DMS 273 (cell line): Measurements from ENCODE around the gene TMEM260.
A peak's percentile ranks its signal among the peaks of the same experiment; 100 is the strongest.
"Not testable (repeated sequence)": the region's sequence is repeated elsewhere in the genome, so short reads cannot be mapped to it uniquely, and the experiment has no call there.

Experiments used
- DNase-seq: peaks from one replicate; lab custom pipeline; 2025; ENCODE audit not compliant: unreplicated experiment; lab: John Stamatoyannopoulos, UW

TMEM260 gene

DNA sequence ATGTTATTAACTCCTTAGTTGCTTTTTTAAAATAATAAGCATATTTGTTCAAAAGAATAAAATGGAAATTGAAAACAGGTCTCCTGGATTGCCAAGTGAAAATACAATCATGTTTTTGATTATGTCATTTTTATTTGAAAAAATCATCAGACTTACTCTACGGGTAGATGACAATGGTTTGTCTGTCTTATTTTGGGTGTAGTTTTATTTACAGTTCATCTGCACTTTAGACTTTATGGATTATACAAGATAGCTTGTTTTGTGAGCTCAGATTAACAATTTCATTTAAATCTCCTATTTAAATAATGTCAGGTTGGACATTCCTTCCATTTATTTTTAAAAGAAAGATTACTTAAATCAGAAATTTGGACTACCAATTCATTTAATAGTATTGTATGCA, 14.8 kb downstream of the TMEM260 start:
- no peak for DNase-seq

DNA sequence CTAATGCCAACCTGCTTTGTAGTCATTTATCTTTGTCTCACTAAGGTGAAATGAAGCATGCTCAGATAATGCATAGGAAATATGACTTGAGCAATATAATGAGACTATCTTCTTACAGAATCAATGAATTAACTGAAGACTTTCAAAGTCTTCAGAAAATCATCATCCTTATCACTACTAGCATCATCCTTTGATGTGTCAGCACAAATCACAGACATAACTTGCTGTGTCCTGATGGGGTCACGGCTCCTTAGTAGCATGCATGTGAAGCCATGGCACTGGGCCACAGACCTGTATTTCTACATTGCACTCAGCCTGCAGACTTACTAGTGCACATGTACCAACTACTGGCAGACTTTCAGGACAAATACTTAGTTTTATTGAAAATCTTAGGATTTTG, 18.9 kb downstream of the TMEM260 start:
- no peak for DNase-seq

DNA sequence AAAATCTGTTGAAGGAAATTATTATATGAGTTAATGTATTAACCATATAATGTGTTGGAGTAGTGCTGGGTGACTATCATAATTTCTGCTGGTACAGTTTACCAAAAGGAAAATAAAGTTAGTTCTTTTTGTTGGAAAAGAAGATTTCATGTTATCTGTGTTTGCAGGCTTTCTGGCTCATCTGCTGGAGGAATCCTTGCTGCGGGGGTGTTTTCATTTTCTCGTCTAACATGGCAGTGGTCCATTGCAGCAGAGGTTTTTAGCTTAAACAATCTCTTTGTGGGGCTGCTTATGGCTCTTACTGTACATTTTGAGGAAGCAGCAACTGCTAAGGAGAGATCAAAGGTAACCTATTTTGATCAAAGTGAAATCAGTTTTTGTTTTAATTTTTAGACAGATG, 24.1 kb downstream of the TMEM260 start:
- DNase-seq, result no peak

DNA sequence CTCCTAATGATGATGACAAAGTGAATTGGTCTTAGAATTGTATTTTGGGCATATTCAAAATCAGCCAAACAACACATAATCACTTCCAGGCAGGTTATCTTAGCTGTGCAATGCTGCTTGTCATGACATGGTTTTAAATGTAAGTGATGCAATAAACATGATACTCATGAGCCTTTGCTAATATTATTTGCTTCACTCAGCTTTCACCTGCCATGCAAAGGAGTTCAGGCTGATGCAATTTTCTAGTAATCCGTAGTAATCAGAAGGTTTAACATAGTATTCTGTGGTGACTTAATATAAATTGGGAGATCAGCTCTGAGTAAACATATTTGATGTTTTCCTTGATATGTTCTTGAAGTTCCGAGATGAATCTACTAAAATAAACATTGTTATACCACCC, 29.1 kb downstream of the TMEM260 start:
- no peak for DNase-seq

DNA sequence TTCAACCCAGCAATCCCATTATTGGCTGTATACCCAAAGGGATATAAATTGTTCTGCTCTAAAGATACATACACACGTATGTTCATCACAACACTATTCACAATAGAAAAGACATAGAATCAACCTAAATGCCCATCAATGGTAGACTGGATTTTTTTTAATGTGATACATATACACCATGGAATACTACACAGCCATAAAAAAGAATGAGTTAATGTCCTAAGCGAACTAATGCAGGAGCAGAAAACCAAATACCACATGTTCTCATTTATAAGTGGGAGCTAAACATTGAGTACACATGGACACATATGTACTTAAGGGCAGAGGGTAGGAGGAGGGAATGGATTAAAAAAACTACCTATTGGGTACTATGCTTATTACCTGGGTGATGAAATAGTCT, 32.1 kb downstream of the TMEM260 start:
- DNase-seq, result not testable (repeated sequence)

DNA sequence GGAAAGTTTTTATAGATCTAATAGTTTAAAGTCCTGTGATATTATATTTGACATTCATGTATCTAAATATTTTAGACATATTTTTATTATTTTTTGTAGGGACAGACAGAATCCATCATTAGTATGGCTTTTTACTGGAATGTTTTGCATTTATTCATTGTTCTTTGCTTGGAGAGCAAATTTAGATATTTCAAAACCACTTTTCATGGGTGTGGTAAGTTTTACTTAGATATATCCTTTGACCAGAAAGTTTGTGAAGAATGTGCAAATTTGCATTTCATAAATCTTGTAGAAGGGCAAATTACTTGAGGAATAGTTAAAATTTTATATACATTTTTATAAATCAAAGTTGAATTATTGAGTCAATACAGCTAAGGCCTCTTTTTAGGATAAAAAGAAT, 37.5 kb downstream of the TMEM260 start:
- no peak for DNase-seq

DNA sequence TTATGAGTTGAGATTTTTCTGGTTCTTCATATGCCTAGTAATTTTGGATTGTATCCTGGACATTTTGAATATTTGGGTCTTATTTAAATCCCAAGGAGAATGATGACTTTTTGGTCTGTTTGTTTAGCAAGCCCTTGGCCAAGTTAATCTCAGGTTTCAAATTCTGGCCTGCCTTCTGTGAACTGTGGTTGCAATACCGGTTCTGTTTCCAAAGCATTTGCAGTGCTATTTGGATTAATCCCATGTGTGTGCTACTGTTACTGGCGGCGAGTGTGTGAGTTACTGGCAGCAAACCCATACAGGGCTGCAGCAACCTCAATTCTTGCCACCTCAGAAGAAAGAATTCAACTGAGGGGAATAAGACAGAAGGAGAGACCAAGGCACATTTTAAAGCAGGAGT, 51.1 kb downstream of the TMEM260 start:
- no peak for DNase-seq

DNA sequence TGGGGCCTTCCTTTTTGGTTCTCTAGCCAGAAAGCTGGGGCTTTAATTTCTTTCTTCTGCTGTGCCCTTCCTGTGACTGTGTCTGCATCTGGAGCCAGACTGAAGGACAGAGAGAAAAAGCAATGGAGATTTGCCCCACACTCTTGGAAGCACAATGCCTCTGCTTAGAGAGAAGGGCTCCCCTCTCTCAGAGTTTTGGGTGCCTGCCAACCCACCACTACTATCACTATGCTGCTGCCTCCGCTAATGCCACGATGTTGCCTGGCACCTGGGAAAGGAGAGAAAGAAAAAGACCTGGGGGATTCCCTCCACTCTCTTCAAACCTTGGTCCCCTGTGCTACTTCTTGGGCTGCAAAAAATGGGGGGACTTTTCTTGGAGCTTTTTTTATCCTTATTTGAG, 52.6 kb downstream of the TMEM260 start:
- DNase-seq, result no peak

DNA sequence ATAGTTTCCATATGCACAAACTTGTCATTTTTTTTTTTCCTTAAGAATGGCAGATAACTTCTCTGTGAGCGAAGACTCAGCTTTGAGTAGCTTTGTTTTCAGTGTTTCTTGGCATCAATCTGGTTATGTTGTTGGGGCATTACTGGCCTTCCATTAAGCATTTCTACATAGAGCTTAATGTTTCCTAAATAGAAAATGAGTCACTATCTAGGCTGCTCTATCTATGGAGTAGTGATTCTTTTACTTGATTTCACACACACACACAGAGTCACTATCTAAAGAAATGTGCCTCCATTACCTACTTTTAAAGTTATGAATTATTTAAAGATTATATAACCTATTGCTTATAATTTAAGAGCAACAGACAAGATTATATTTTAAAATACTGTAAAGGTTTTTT, 53.9 kb downstream of the TMEM260 start:
- no peak for DNase-seq

DNA sequence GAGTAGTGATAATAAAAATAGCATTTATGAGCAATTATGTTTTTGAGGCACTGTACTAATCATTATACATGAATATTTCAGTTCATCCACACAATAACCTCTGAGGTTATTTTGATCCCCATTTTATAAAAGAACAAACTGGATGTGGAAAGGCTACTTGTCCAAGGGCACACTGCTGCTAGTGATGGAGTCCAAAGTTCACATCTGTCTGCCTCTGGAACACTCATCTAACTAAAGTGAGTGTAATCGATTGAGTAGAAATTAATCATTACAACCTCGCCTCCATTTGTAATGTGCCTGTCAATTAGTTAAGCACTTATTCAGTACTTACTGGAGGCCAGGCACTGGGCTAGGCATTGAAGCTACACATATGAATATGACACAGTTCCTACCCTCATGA, 55.4 kb downstream of the TMEM260 start:
- no peak for DNase-seq

DNA sequence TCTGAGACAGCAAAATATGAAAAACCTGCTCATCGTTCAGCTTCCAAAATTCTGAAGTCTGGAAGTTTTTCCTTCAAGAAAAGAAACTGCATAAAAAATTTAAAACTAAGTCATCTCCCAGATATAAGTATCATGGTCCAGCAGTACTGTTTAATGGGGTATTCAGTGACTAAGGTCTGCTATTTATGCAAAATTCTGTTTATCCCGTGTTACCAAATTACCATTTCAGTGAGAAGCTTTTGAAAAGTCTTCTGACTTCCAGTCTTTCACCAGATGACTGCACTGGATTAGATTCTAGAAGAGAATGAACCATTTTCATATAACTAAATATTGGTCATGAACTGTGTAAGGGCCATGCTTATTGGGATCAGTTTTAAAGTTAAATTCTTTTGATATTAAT, 67.9 kb downstream of the TMEM260 start:
- DNase-seq, result no peak

DNA sequence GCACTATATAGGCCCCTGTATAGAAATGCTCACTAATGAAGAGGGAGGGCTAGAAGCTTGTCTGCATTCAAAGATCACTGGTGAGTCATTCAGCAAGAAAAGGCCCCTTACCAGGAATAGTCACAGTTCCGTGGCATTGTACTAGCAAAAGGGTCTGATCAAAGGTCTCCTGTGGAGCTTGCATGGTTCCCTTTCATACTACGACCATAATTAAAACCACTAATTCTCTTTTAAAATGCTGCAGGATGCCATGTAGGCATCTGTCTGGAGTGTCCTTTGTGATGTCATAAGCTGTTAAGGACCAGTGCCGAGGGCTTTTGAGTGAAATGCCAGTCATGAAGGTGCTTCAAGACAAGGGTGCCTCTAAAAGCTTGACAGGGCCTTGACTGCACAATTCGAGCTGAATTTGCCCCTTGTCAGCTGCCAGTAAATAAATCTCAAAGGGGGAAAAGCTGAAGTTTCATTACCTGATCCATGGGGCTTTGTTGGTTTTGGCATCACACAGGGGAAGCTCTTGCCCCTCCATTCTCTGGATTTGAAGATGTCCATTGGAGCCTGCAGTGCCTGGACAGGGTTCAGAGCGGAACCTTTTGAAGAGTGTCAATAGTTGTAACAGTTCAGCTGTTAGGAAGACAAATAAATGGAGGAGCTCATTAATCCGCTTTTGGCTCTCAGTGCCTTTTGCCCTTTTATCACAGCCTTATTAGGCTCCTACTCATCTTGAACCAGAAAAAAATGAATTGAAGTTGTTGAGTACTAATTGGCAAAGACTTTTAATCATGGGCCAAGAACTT, 69.1 kb downstream of the TMEM260 start:
- DNase-seq, result no peak

DNA sequence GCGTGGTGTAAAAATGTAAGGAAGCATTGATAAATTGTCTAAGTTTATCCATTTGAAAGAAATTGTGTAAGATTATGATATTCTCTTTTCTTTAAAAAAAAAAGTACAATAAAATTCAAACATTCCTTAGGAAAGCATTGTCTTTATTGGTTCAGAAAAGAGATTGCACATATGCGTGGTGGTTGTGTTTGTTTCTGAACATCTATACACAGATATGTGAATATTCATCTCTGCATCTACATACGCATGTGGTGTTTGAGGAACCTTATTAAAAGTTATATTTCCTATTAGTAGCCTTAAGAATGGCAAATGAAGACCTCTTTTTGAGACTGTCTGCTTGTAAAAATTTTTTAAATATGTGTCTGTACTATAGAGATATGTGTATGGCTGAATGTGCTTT, 69.8 kb downstream of the TMEM260 start:
- no peak for DNase-seq

DNA sequence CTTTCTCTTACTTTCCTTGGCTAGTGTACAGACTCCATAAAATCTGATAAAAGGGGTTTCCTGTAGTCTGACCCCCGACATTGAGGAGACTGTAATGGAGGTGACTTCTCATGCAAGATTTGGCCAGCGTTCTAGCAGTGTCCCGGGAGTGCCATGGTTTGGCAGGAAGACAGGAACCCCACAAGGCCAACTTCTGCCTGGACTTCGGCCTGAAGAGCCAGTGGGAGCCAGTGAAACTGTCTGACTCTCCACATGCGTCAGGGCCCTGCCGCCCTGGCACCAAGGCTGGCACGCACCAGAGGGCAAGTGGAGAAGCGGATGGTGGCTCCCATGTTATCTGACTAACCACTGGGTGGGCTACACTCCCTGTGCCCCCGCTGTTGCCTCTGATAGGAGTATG, 70.5 kb downstream of the TMEM260 start:
- no peak for DNase-seq

DNA sequence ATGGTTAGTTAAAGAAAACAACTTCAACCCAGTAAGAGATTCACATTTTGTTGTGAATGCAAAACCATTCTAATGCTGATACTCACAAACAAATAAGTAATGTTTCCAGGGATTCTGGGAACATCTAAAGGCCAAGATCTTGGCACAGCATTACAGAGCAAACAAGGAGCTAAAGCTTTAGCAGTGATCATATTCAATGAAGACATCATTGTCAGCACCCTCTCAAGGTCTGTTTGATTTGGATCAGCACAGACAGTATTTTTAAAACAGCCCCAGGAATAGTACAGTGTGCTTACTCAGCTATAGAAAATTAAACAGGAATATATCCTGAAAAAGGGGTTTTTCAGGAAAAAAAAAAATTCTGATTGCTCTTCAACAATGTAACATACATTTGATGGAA, 71.4 kb downstream of the TMEM260 start:
- DNase-seq, result no peak

DNA sequence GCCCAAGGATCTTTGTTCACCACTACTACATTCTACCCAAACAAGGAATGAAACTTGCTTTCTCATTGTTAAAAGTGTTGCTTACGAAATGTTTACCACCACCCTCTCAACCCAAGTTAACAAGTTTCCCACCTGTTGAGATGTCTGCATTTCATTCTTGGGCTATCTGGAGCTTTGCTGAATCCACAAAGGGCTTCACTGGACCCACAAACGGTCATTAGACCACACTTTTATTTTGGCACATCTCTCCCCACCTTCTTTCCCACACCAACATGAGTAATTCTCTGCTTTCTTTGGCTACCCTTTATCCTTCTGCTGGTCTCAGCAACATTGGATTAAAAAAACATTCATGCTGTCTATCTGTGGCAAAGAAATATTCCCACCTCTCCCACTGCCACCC, 78.0 kb downstream of the TMEM260 start:
- DNase-seq, result no peak

DNA sequence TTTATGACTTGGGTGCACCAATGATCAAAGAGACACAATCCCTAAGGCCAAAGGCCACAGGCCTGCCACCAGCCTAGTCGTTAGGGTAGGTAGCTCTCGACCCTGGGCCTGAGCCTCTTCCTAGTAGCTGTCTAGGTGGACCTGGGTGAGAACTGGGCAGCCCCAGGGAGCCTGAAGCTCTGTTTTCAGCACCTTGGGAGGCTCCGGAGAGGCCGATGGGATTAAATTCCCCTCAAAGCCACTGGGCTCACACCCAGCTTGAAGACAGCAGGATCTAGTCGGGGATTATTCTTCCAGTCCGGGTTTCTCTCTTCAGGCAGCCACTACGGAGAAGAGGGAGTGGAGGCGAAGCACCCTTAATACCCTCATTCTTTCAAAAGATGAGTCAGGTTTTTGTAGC, 79.8 kb downstream of the TMEM260 start:
- DNase-seq, result no peak

DNA sequence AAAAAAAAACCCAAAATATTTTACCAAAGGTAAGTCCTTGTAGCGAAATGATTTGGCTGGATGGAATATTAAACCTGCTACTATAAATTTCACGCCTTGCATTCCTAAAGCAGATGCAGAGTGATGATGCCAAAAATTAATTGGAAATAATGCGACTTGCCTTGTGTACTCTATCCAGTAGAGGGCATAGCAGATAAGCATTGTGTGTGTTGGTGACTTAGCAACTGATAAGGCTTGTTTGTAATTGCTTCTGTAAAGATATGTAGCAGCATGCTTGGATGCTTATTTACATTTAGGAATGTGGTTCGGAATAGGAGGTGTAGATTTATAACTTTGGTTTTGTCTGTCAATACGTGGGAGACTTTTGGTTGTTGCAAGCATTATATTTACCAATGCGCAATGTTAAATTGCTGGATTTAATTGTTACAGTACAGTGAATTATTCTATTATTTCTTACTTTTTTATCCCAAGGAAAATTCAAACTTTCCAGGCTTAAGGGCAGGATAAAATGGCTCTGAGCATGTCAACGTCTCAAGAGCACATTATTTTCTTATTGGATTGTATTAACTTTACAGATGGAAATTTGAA, 80.5 kb downstream of the TMEM260 start:
- peak; percentile 74 for DNase-seq

DNA sequence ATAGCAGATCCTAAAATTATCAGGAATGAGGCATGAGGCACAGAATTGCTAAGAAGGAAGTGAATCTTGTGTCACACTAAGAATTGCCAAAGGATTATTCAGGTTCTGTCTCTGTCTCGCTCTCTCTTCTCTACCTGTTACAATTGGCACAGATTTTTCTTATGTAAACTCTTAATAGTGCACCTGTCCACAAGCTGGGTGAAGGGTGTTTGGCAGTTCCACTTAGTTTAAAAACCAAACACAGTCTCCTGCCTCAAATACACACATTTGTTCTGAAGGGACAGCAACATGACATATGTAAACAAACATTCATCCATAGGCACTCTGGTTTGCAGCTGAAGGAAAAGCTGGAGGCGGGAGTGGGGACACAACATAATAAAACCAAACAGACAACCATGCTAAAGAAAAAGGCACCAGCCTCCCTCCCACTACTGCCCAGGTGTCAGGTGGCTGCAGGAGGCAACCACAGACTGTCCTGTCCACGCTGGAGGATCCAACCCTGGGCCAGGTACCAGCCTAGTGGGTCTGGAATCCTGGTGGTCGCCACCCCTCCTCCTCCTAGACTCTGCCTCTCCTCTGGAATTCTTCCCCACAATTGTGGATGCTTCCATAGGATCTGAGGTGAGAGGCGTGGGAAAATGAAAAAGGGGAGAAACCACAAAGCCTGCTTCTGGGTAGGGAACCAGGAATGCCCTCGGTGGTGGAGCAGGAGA, 81.2 kb downstream of the TMEM260 start:
- DNase-seq, result no peak

DNA sequence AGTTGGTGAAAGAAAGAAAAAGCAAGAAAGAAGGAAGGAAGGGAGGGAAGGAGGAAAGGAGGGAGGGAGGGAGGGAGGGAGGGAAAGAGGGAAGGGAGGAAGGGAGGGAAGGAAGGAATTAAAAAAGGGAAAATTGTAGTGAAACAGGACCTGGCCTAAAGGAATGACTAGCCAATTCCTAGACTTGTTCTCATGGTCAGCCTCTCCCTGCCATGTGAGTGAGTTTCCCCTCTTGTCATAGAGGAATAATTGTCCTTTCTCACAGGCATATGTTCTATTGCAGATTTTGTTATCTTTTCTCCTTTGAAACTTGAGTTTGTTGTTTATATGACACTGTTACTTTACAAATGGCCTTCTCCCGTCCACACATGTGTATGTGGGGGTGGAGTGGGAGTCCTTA, 81.9 kb downstream of the TMEM260 start:
- no peak for DNase-seq

DNA sequence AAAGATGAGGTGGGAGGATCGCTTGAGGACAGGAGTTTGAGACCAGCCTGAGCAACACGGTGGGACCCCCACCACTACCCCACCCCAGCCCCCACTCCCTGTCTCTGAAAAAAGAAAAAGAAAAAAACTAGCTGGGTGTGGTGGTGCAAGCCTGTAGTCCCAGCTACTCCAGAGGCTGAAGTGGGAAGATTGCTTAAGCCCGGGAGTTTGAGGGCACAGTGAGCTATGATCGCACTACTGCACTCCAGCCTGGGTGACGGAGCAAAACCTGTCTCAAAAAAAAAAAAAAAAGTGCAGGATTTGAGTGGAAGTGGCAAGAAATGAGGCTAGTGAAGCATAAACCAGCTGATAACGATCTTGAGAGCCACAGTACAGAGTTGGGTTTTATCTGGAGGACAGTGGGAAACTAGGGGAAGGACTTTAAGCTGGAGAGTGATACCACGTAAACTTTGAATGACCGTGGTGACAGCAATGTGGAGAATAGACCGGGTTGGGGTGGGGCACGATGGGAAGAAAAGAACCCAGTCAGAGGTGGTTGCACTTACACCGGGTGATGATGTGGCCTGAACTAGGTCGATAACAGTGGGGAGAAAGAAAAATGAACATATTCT, 85.3 kb downstream of the TMEM260 start:
- DNase-seq, result no peak

DNA sequence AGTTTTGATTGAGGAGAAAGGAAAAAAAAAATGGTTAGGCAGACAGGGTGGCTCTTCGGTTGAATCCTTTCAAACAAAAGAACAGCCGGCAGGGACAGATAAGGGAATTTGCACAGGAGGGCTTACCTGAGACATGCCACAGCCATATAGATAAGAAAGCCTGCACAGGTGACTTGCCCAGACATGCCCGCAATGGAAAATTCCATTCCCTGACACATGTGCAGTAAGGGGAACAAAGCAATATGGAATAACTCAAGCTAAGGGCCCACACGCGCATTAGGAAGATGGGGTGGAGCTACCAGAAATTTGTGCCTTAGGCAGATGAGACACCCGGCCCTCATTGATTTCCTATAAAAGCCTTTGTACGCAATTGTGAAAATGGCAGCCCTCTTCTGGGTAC, 86.7 kb downstream of the TMEM260 start:
- DNase-seq, result no peak
